HG03039 (cell line): Measurements from ENCODE around the gene C21orf91.
A peak's percentile ranks its signal among the peaks of the same experiment; 100 is the strongest.
"Not testable (repeated sequence)": the region's sequence is repeated elsewhere in the genome, so short reads cannot be mapped to it uniquely, and the experiment has no call there.

ENCODE experiments used
- ATAC-seq: cut with Tn5 transposase; IDR thresholded peaks from one replicate; pipeline ENCODE4 v1.9.1; 2021; ENCODE audit warnings: mild to moderate bottlenecking, moderate library complexity; ENCODE audit not compliant: unreplicated experiment

Gene C21orf91

DNA sequence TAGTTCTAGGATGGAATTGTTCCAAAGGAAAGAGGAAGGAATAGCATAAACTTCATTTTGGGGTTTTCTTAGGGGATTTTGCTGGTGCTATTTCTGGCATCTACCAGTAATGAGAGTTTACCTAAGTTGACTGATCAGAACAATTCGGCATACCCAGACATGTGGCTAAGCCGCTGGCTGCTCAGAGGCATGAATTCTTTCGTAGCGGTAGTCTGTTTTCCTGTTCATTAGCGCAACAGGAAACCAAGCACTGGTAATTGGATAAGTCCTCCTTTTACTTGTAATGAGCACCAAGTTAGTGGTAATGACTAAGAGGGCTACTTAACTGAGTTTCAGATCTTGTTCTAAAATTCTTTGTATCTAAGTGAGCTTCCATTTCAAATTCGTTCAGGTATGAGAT, 38.6 kb downstream of the C21orf91 start:
- ATAC-seq: peak; percentile 37

DNA sequence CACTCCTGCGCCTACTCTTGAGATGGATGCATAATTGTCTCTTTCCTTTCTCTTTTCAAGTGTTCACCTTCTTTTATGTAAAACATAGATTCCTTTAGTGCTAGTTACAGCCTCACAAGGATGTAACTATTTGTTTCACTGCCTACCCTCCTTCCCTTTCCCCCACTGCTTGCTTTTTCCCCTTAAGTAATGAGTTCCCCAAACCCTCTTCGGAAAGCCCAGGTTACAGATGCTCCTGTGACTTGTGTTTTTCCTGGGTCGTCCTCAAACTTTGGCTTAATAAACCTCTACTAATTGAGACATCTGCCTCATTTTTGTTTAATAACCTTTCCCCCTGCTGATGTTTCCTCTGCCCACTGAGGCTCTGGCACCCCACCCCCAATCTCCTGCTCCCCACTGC, 39.2 kb downstream of the C21orf91 start:
- ATAC-seq: no peak

DNA sequence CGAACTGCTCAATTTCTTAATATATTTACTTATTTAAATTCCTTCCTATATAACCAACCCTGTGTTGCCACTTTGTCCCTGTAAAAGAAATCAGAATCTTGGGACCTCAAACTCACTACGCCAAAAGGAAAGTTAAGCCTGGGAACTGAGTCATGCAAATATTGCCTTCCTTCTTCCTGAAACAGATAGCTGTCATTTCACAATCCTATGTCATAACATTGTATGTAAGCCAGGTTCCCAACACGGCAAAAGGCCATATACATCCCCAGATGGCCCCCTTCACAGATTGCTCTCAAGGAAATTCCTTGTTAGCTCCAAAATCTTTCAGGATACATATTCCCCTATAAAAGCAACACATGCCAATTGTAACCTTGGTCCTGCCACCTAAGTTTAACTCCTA, 39.7 kb downstream of the C21orf91 start:
- no peak for ATAC-seq

DNA sequence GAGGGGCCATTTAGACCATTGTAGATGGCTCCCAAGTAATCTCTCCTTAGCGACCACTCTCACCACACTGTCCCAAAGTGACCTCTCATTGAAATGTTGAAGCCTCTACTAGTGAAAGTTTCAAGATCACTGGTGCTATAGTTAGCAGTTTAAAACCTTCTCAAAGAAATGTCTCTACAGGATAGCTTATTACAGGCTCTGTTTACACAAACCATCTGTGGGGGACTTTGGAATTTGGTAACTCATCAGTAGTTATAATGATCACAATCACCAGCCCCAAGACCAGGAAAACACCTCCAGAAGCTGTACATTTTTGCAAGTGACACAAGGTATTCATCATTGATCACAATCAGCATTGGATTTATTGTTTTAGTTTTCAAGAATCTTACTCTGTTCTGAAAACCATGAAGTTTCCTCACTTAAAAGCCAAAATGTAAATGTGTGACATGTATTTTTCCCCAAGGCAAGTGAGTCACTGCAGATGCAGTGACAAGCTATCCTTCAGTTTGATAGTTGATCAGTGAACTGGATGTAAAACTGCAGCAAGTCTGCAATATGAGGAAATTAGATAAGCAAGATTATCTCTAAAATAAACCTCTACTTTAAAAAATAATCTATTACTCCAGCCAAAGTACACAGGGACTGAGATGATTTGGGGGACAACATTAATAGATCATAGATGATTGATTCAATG, 41.9 kb downstream of the C21orf91 start:
- no peak for ATAC-seq

DNA sequence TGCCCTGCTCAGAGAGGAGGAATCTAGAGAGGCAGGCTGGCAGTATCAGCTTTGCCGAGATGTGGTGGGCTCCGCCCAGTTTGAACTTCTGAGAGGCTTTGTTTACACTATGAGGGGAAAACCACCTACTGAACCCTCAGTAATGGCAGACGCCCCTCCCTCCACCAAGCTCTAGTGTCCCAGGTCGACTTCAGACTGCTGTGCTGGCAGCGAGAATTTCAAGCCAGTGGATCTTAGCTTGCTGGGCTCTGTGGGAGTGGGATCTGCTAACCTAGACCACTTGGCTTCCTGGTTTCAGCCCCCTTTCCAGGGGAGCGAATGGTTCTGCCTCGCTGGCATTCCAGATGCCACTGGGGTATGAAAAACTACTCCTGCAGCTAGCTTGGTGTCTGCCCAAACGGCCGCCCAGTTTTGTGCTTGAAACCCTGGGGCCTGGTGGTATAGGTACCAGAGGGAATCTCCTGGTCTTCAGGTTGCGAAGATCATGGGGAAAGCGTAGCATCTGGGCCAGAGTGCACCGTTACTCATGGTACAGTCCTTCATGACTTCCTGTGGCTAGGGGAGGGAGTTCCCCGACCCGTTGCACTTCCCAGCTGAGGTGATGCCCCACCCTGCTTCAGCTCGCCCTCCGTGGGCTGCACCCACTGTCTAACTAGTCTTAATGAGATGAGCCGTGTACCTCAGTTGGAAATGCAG, 43.6 kb downstream of the C21orf91 start:
- peak; percentile 82 for ATAC-seq

DNA sequence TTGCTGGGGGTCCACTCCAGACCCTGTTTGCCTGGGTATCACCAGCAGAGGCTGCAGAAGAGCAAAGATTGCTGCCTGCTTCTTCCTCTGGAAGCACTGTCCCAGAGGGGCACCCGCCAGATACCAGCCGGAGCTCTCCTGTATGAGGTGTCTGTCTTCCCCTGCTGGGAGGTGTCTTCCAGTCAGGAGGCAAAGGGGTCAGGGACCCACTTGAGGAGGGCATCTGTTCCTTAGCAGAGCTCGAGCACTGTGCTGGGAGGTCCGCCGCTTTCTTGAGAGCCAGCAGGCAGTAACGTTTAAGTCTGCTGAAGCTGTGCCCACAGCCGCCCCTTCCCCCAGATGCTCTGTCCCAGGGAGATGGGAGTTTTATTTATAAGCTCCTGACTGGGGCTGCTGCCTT, 44.1 kb downstream of the C21orf91 start:
- not testable (repeated sequence) for ATAC-seq

DNA sequence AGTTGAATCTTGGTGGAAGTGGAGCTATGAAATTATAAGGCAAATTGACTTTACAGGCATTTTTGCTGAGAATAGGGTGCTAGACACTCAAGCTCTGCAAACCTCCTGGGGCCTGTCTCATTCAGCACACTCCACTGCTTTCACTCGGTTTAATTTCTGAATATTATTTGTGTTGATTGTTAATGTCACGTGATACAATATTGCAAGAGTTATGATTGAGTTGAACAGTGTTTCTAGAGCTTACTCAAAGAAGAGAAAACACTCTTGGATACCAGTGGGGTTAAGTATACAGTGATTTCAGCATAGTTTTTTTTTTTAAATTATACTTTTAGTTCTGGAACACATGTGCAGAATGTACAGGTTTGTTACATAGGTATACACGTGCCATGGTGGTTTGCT, 49.7 kb downstream of the C21orf91 start:
- no peak for ATAC-seq

DNA sequence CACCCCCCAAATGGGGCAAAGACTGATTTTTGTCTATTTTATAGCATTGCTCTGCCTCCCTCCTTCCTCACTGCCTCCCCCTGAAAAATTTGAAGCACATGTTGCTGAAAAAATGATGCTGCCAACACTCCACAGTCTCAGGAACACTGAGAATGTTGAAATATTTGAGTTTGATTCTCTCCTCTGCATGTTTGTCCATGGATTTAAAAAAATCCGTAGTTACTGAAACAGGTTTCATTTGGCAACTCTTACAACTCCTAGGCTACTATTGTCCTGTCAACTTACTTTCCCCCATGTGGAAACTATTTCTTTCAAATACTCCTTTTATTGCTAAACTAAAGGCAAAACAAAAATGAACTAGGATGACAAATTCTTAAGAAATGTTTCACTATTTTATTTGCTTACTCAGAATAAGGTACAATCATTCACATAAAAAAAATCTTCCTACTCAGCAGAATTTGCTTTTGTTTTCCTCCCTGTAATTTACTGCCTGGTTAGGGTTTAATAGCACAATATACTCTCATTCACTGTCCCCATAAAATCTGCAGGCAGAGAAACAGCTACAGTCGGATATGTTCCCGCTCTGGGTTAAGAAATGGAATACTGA, 50.2 kb downstream of the C21orf91 start:
- no peak for ATAC-seq

DNA sequence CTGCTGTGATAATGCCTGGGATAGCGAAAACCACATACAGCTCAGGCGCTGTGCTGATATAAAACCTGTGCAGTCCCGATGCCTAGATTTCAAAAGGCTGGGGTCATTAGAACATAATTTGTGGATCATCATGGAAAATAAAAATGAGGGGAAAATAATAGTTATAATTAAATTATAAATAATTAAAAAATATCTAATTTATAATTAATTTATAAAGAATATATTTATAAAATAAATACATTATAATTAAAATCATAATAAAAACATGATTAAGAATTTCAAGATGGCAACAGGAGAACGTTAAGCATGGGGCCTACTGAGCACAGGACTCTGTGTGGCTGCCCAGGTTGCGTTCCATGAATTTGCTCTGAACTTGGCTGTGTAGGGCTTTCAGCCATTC, 53.9 kb downstream of the C21orf91 start:
- ATAC-seq: no peak

DNA sequence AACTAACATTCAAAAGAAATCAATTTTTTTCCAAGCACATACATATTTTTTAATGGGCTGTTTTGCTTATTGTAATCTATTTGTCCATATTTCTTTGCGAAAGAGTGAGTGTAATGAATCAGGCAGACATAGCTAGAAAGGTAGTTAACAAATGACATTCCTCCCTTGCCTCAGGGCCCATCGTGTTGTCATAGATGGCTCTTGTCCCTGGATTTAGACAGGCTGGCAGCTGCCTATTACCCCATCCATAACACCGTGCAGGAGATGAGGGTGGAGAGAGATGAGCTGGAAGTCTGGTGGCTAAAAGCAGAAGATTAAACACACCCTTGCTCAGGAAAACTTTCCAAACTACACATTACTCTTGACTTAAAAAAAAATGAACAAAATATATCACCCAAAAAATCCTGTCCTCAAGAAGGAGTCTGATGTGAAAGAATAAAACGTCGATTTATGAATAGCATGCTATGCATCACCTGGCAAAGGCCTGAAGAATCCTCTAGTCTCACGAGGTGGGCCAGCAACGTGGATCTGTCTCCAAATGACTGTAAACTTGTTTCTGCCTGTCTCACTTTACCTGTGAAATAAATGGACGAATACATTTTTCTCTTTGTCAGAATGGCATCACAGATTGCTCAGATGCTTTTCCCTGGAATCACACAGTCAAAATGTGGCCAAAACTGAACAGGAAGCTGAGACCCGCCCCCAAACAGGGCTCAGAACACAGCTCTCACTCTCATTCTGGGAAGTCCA, 55.7 kb downstream of the C21orf91 start:
- no peak for ATAC-seq

DNA sequence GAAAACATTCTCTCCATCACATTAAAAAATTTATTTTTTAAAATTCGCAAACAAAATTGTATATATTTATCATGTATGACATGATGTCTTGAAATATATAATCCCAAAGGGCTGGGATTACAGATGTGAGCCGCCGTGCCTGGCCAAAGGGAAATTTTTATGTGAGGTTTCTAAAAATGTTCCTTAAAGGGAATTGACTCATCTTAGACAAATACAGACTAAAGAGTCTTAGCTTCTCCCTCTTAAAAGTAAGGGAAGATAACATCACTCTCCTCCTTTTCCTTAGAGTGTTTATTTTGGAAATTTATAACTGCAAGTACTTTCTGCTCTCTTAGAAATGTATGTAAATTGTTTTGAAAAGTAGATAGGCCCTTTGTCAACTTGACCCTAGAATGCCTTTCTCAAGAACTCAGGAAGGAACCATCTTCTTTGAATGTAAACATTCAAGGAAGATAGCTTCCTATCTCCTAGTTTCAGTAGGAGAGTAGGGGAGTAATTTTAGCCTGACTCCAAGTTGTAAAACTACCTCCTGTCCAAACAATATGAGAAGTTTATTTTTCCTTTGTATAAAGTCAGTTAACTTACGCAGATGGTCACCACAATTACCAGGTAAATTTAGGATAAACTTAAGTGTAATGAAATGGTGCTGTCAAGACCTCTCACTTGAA, 59.5 kb downstream of the C21orf91 start:
- ATAC-seq: no peak

DNA sequence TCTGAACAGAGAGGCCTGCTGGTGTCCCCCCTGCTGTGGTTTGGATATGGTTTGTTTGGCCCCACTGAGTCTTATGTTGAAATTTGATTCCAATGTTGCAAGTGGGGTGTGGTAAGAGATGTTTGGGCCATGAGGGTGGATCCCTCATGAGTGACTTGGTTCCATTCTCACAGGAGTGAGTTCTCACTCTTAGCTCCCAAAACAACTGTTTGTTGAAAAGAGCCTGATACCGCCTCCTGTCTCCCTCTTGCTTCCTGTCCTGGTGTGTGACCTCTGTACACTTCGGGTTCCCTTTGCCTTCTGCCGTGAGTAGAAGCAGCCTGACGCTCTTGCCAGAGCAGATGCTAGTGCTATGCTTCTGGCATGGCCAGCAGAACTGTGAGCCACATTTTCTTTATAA, 60.5 kb downstream of the C21orf91 start:
- ATAC-seq: no peak

DNA sequence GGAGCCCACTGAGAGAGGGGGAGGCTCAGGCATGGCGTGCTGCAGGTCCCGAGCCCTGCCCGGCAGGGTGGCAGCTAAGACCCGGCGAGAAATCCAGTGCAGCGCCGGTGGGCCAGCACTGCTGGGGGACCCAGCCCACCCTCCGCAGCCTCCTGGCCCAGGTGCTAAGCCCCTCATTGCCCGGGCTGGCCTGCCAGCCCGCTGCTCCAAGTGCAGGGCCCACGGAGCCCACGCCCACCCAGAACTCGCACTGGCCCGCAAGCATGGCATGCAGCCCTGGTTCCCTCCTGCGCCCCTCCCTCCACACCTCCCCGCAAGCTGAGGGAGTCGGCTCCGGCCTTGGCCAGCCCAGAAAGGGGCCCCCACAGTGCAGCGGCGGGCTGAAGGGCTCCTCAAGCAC, 61.5 kb downstream of the C21orf91 start:
- no peak for ATAC-seq

DNA sequence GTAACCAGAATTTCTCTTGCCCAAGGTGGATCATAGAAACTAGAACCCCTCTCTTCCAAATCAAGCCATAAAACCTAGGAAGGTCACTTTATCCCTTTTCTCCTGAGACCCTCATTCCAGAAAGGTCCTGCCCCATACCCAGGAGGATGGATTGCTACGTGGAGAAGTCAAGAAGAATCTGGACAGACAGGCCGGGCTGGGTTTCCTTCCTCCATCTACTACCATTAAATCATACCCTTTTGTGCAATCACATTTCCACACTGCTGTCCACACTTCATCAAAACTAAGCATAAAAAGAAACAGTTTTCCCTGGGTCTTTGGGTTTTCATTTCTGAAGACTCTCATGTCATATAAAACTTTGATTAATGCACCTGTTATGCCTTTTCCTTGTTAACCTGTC, 65.4 kb downstream of the C21orf91 start:
- no peak for ATAC-seq

DNA sequence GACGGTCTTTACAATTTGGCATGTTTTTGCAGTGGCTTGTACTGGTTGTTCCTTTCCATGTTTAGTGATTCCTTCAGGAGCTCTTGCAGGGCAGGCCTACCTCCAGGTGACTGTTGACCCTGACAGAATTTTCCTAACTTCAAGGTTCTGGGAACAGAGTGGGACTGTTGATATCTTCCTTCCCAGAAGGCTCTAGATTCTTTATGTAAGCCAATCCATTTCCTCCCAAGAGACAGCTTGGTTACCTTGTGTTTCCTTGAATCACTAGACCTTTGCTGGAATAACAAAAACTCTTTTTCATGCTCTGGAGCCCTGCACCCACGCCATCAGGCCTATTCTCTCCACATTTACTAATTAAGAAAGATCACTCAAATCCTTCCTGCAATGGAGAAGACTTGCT, 67.0 kb downstream of the C21orf91 start:
- ATAC-seq: no peak

DNA sequence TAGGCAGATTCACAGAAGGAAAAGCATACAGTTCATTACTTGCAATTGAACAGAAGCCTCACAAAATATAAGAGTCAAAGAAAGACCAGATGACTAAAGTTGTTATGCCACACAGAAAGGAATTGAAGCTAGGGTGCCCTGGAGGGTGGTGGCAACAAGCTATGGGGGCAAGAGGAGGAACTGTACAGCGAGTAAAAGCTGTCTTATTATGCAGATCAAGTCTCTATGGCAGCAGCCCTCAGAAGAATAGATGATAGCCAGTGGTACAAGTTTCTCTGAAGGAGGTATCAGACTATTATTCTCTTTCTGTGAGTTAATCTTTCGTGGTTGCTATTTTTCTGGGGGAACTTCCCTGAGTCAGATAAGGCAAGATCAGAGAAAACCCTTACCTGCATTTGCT, 72.2 kb downstream of the C21orf91 start:
- ATAC-seq: no peak

DNA sequence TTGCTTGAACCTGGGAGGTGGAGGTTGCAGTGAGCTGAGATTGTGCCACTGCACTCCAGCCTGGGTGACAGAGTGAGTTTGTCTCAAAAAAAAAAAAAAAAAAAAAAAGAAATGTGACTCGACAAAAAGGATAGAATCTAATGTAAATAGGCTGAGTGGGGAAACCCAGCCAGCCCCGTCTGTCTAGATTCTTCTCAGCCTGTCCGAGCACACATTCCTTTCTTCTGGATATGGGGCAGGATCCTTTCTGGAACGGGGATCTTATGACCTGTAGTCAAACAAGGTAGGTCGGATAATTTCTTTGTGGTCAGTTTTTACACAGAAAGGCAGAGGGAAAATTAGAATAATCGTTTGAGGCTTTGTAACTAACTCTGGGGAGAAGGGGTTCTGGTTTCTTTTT, 74.1 kb downstream of the C21orf91 start:
- ATAC-seq: no peak

DNA sequence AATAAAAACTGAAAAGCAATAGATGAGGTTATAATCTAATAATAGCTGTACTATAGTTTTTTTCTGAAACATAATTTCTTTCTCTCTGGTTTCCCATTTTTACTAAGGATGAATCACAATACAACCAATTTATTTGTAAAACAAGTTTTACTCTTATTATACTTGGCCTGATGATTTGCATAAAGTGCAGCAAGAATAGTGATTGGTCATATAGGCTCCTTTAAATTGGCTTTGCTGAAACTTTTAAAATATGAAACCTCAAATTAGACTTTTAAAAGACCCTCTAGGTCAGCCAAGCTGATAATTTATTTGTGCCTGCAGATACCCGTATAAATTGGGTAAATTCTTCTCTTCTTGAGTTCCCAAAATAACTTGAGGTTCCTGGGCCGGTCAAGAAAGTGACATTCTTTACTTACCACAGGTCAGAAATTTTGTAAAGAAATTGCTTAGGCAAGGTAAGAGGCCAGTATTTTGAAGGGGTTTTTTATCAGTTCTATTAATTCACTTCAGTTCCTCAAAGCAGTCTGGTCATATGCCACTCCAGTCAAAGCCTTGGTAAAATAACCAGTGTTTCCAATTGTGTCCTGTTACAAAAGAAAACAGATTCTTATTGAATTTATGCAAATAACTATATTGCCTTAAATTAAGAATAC, 76.1 kb downstream of the C21orf91 start:
- ATAC-seq: no peak

DNA sequence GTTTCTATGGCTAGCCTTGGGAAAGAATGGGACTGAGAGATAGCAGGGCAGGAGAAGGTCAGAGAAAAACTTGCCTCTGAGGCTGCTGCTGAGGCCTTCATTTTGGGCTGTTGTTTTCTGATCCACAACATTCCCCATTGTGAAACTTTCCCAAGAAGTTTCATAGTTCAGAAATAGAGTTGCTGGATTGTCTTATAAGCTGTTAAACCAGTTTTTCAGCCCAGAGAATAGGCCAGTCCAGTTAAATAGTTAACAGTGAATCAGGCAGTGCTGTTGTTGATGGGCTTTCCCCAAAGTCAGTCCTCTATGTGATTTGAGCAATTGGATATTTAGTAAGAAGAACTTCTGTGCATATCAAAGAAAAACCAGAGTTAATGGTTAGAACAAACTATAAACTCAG, 77.0 kb downstream of the C21orf91 start:
- no peak for ATAC-seq
